Mucosa of descending colon (tissue), 3 donors: ENCODE measurements around the gene NTSR1. TPM values are rescaled to one million over a fixed set of nuclear protein-coding genes. Genes with fewer than 3 reads are reported as not detected.

Experiments
- ATAC-seq: fragments of 200-7000 bp; cut with Tn5 transposase; one replicate; pipeline ENCODE4 v1.9.1; 2020; ENCODE audit warnings: mild to moderate bottlenecking, moderate library complexity
- DNase-seq, 3 donors: peaks; one replicate each; pipeline ENCODE4 v3.0.0-alpha.2; 2020
- H3K36me3 ChIP-seq: fragments of 200-600 bp; one replicate; pipeline ENCODE4 v1.8.0; 2021; ENCODE audit warnings: low read depth, mild to moderate bottlenecking
- H3K4me1 ChIP-seq: fragments of 200-600 bp; one replicate; pipeline ENCODE4 v1.8.0; 2021; ENCODE audit warnings: low read depth, mild to moderate bottlenecking
- H3K4me3 ChIP-seq: fragments of 200-600 bp; one replicate; pipeline ENCODE4 v1.8.0; 2021; ENCODE audit warnings: mild to moderate bottlenecking
- H3K9me3 ChIP-seq: fragments of 200-600 bp; one replicate; pipeline ENCODE4 v1.8.0; 2021; ENCODE audit warnings: mild to moderate bottlenecking
- CTCF ChIP-seq: fragments of 200-600 bp; IDR thresholded peaks from one replicate; pipeline ENCODE4 v1.8.0; 2022; ENCODE audit warnings: antibody characterized with exemption, mild to moderate bottlenecking
- intact Hi-C, 2 donors: fragments of 100-400 bp; cut with DNase I in 1 of 2; cut with micrococcal nuclease in 1 of 2; formaldehyde crosslinking; loops; one replicate each; pipeline versions ENCODE4 v1.11.0 to v1.11.1; 2022; cut with DNase I, micrococcal nuclease
- total RNA-seq, 3 donors: library from RNA; stranded (reverse); fragmentation: NEBNext Ultra II Directional in 2 of 3; extraction: Animal tissue kit (Norgen Biotek cat#: 25700) in 2 of 3; gene quantifications; one replicate each; pipeline versions ENCODE4 v1.2.1 to v1.2.4, GENCODE V29; 2021 to 2023
- donor health status: DM: no; HTN: no; CAD: no; lungs with moderate emphysema.
- donor health status: DM: no; HTN: no; CAD: no.
- donor health status: DM: no; HTN: yes; CAD: no.

The NTSR1 gene
- total RNA-seq, 3 donors from 2014 or later = 0.31 to 22.1 TPM; not detected in 1

GRCh38 chr20:62706857-62707256, 1.8 kb upstream of the NTSR1 start:
- TF ChIP-seq CTCF = no peak
- H3K4me3 ChIP-seq = no peak overlapping the region
- ATAC-seq = no peak
- intact Hi-C loops = no loop called here
- no peak for DNase-seq
- H3K9me3 ChIP-seq = no peaks in the 10 kb centered on the region
- no peaks in the 10 kb centered on the region for H3K36me3 ChIP-seq
- peaks cover 4% of the 10 kb centered on the region for H3K4me1 ChIP-seq

GRCh38 chr20:62707276-62707920, 1.2 kb upstream of the NTSR1 start:
- TF ChIP-seq CTCF = no peak
- peak in 1 of 3 donors; percentile 46 for DNase-seq

GRCh38 chr20:62707921-62708521, 615 bp upstream of the NTSR1 start:
- intact Hi-C loops = no loop called here
- Histone ChIP-seq H3K4me3 (no peak overlapping the region), H3K9me3 (no peaks in the 10 kb centered on the region)

More at GRCh38 chr20:62707276-62707920, 1.2 kb upstream of the NTSR1 start:
- no peaks in the 10 kb centered on the region for H3K36me3 ChIP-seq
- H3K9me3 ChIP-seq = no peaks in the 10 kb centered on the region
- intact Hi-C loops = no loop called here
- H3K4me1 ChIP-seq = peaks cover 4% of the 10 kb centered on the region
- H3K4me3 ChIP-seq = no peak overlapping the region
- ATAC-seq = no peak

GRCh38 chr20:62709537-62709905, 885 bp downstream of the NTSR1 start:
- intact Hi-C loops = no loop called here
- no peaks in the 10 kb centered on the region for H3K4me1 ChIP-seq
- no peak overlapping the region for H3K4me3 ChIP-seq

More at GRCh38 chr20:62707921-62708521, 615 bp upstream of the NTSR1 start:
- TF ChIP-seq CTCF = no peak
- ATAC-seq (peak; percentile 24), DNase-seq (peak in 1 of 3 donors; percentile 32)
- H3K36me3 ChIP-seq = no peaks in the 10 kb centered on the region
- H3K4me1 ChIP-seq = peaks cover 4% of the 10 kb centered on the region

GRCh38 chr20:62710221-62710885, 1.7 kb downstream of the NTSR1 start:
- Histone ChIP-seq H3K9me3 (no peaks in the 10 kb centered on the region), H3K36me3 (no peaks in the 10 kb centered on the region), H3K4me3 (no peak overlapping the region), H3K4me1 (no peaks in the 10 kb centered on the region)
- TF ChIP-seq CTCF = no peak
- DNase-seq (peak in 1 of 3 donors; percentile 31), ATAC-seq (no peak)
- intact Hi-C loops = no loop called here

More at GRCh38 chr20:62709537-62709905, 885 bp downstream of the NTSR1 start:
- DNase-seq (no peak), ATAC-seq (no peak)
- Histone ChIP-seq H3K9me3 (no peaks in the 10 kb centered on the region), H3K36me3 (no peaks in the 10 kb centered on the region)
- no peak for TF ChIP-seq CTCF
